NCI-H1436 treated with DMSO at 0.1 percent for 48 hours (cell line): ENCODE results near the gene KRT31.
"Not testable (repeated sequence)": the region's sequence is repeated elsewhere in the genome, so short reads cannot be mapped to it uniquely, and the experiment has no call there.

ENCODE experiments used
- DNase-seq: peaks from one replicate; lab custom pipeline; 2025; lab: John Stamatoyannopoulos, UW

The KRT31 gene

GRCh38 chr17:41396996-41397660 lies at the start of gene KRT31:
TSS of gene KRT31 (minus strand) at chr17:41397608. CDS start at chr17:41397539, 69 bp downstream.
- DNase-seq, result no peak

- DNase-seq, result no peak
Measured at GRCh38 chr17:41446806-41447205, 49.4 kb upstream of the KRT31 start.

- DNase-seq, result no peak
Measured at GRCh38 chr17:41444640-41445039, 47.2 kb upstream of the KRT31 start.

DNA sequence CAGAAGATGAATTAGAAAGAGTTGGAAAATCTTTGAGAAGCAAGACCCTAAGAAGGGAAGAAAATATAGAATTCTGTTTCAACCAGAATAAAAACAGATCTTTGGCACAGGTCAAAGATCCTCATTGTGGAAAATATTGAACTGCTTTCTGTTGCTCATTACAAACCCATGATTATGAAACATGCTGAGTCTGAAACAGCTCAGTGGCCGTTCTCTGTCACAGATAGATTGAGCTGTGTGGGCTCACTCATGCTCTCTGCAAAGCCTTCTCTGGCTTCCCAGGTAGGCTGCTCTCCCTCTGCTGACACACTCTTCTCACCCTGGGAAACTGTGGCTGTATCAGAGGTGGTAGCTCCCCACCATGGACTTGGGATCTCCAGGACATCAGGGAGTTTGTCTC lies 46.8 kb upstream of the KRT31 start:
- DNase-seq, result no peak

DNA sequence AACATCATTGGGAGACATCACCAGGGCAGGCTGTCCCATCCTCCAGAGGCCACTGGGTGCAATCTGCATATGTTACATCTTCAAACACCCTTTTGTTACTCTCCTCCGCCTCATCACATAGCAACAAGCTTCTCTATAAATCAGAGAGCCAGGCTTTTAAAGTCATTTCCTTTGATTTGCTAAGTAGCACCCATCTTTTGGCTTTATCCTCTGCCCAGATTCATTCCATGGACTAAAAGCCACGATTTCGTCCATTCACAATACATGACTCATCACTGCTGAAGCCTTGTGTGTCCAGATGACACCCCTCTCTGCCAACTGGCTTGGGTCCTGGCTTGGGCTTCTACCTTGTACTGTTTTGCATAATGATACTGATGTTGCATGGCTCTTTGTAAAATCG lies 45.3 kb upstream of the KRT31 start:
- no peak for DNase-seq

DNA sequence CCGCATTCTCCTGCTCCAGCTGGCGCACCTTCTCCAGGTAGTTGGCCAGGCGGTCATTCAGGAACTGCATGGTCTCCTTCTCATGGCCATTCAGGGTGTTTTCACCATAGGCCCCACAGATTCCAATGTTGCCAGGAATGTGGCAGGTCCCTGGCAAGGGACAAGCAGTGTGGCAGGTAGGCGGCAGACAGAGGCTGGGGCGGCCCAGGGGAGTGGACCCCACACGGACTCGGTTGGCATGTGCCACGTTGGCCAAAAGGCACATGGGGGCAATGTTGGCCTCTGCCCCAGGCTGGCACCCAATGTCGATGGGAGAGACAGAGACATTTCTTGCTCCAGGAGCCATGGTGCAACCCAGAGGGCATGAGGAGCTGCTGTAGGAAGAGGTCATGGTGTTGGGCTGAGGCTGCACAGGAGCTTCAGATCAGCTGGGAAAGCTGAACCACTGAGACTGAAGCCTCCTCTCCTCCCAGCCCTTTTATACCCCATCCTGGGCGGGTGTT lies 43.2 kb upstream of the KRT31 start, which contains the start of gene KRT38:
KRT38 (minus strand) TSS at position 453 of the 503 bp plus-strand sequence; CDS start at position 391, 62 bp downstream.
- DNase-seq, result no peak

DNA sequence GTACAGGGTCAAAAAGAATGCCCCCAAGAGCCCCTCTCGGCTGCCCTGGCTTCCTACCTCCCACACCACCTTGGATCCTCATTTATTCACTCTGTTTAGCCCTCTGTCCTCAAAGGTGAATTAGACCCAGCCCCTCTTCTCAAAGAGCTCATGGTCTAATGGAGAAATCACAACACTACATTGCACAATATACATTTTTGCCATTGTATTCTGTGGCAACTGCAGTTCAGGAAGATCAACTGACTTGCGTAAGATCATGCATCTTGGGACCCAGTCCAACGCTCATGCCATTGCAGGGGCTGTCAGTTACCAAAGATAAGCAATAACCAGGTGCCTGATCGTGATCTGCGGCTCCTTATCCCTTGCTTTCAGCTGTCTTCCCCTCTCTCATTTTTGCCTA lies 42.0 kb upstream of the KRT31 start:
- DNase-seq, result no peak

DNA sequence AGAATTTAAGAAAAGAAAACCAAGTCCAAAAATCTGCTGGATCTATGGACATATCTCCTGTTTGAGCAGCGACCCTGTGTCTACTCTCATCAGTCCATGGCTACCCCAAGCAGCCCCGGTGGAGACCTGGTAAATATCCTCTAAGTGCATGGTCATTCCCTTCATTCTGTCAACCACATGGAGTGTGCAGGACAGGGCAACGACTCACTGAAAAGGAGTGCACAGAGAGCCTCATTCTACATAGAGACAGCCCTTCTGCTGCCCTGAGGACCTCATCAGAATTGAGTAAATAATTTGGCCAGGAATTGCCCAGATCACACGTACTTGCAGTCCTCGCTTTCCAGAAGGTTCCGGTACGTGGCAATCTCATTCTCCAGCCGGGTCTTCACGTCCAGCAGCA lies 40.4 kb upstream of the KRT31 start:
- DNase-seq, result no peak

DNA sequence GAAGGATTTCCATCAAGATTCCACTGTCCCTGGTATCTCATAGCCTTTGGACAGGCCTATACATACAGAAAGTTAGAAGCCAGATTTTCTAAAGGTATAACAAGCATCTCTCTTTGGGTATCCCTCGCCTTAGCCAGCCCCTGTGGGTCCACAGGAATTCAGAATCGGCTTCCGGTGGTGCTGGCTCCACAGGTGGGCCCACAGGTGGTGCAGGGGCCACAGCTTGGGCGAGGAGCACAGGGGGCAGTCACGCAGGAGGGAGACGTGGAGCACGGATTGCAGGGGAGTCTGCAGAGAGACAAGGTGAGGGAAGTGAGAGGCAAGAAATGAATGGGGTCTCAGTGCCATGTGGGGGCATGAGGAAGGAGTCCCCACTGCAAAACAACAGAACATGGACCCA lies 39.8 kb upstream of the KRT31 start:
- DNase-seq, result no peak

- DNase-seq, result no peak
Measured at GRCh38 chr17:41434415-41434814, 37.0 kb upstream of the KRT31 start.

DNA sequence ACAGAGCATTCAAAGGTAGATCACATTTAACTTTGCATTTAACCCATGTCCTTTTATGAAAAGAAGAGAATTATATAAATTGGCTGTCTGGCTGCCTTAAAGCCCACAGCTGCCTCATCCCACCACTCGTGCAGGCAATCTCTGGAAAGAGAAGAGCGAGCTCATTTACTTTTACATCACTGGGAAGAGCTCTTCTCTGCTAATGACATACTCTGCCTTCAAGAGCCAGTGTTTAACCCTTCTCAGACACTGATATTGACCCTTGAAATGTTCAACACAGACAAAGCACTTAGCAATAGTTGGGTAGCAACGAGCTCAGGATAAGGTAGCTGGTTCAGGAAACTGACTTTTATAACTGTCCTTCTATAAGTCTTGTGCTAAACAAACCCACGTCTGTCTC lies 36.6 kb upstream of the KRT31 start:
- DNase-seq, result no peak

DNA sequence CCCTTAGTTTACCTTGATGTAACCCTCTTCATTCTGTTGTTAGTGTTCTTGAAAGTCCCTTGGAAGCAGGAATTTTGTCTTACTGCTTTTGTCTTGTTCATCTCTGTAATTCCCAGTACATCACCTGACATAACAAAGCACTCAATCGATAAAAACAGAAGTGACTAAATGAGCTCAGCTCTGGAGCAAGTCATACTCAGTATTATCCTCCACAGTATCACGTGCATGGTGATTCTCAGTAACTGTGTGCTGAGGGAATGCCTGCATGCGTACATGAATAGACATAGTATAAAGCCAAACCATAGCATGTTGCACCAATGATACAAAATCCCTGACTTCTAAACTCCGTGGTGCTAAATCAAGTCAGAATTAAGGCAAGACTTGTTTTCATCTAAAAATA lies 36.2 kb upstream of the KRT31 start:
- no peak for DNase-seq

DNA sequence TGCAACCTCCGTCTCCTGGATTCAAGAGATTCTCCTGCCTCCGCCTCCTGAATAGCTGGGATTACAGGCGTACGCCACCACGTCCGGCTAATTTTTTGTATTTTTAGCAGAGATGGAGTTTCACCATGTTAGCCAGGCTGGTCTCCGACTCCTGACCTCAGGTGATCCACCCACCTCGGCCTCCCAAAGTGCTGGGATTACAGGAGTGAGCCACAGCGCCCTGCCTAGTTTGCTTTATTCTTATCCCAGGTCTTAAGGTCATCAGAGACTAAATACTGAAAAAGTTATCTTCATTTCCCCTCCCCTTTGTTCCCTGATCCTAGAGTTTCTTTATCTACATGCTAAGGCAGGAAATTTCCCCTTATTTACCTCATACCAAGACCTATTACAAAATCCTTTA lies 33.0 kb upstream of the KRT31 start:
- DNase-seq, result not testable (repeated sequence)

DNA sequence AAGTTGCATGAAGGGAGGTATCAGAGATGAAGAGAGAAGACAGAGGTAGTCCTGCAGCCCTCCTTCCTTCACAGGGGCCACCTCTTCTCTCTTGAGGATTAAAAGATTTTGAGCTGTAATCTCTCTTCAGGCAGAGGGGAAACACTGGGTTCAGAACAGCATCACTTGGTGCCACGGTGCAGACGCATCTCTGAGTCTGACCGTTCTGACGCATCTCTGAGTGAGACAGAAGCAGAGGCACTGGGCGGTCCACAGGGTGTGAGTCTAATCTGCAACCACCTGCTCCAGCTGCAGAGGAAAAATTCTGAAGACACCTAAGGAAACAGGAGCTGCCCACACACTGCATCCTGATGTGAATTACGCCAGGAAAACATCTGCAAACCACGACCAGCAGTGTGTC lies 32.3 kb upstream of the KRT31 start:
- no peak for DNase-seq

DNA sequence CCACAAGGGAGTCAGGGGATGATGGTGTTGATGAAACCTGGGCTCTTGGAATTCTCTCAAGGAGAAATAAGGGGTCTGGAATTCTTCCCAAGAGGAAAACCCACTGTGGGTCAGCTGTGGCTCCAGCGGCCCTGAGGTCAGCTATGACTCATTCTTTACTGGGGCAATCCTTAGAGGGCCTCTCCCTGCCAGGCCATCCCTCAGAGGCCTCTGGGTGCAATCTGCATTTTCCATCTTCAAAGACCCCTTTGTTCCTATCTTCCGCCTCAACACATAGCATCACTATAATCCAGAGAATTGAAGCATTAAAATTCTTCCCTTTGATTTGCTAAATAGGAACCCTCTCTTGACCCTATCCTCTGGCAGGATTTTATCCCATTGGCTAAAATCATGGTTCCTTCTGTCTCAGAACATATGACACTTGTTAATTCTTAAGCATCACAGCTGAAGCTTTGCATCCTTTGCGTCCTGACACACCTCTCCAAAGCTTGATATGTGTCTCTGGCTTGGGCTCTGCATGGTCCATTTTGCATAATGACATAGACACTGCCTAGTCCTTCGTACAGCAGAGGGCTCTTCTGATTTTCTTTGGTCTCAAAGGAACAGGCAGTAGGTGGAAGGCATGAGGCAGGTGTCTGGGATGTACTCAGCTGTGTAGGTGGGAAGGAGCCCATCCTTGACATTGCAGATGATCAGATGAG lies 31.3 kb upstream of the KRT31 start:
- DNase-seq, result no peak

GRCh38 chr17:41424111-41424635 lies 26.8 kb upstream of the KRT31 start, which contains the start of gene KRT37:
TSS of gene KRT37 (minus strand) at chr17:41424585. CDS start at chr17:41424523, 62 bp downstream.
- no peak for DNase-seq

DNA sequence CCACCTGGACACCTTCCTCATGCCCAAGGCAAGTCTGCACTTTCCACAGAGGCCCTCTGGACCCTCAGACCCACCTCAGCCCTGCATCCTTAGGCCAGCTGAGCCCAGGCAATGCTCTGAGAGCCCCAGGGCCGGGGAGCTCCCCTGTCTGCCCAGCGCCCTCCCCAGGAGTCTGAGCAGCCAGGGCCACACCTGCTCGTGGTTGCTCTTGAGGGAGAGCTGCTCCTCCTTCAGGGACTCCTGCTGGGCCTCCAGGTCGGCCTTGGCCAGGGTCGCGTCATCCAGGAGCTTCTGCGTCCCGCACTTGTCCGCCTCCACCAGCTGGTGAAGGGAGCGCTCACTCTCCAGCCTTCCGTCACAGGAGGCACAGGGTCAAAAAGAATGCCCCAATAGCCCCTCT lies 25.2 kb upstream of the KRT31 start:
- not testable (repeated sequence) for DNase-seq

- DNase-seq, result no peak
Measured at GRCh38 chr17:41421617-41422016, 24.2 kb upstream of the KRT31 start.

DNA sequence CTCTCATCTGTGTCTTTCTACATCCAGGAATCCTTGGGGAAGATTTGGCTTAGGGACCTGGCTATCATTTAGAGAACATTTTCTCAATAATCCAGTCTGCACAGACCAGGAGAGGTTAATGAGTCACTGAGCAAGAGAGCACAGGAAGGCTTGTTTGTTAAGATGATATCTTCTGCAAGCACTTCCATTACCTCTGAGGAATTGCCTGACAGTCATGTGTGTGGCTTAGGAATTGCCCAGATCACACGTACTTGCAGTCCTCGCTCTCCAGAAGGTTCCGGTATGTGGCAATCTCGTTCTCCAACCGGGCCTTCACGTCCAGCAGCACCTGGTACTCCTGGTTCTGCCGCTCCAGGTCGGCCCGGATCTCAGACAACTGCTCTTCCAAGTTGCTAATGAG lies 23.7 kb upstream of the KRT31 start:
- DNase-seq, result no peak

DNA sequence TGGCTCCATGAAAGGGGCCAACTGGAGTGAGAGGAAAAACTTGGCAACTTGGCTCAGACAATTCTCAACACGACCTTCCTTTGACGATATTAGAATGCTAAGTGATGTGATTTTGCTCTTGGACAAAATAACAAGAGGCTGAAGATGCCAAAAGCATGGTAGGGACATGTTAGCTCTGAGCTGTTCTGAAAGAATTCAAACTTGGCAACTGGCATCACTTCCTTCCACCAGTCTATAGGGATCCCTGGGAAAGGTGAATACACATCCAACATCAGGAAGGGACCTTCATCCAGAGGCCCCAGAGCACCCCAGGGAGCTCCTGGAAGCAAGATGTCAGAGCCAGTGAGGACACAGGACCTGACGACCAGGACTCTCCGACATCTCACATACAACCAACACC lies 22.7 kb upstream of the KRT31 start:
- no peak for DNase-seq

GRCh38 chr17:41419716-41420115 lies 22.3 kb upstream of the KRT31 start:
- DNase-seq, result no peak

DNA sequence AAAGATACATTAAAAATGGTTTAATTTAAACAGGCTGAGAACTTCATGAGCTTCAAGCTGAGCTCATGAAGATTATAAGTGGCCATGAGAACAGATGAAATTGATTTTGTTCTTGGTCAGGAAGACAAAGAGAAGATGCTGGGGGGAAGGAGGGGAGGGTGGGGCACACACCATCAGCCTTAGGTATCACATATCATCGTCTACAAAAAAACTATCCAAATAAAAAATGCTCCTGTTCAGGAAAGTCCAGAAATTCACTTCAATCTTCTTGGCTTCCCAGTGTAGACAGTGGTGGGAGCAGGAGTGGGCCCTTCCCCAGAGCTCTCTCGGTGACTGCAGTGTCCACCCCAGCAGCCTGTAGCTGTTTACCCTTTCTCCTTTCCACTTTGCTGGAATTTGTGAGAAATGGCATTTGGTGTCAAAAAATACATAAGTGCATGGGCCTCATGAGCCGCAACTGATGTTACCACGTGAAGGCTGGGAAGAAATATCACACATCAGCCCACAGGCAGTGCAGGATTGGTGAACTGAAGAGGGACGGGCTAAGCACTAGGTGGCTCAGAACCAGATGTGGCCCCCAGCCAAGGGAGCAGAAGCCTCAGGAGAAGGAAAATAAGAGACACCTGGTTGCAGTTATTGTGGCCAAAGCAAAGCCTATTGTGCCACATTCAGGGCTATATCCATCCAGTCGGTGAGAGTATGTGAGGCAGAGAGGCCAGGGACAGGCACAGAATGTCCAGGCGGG lies 20.9 kb upstream of the KRT31 start:
- no peak for DNase-seq
